Embryonic facial prominence (tissue), 1 donor: ENCODE measurements around the gene NTF4.
"Not testable (repeated sequence)": the region's sequence is repeated elsewhere in the genome, so short reads cannot be mapped to it uniquely, and the experiment has no call there.

Experiments used
- DNase-seq: peaks from one replicate; pipeline ENCODE4 v3.0.0-alpha.2; 2016; ENCODE audit errors: extremely low spot score

Gene NTF4

DNA sequence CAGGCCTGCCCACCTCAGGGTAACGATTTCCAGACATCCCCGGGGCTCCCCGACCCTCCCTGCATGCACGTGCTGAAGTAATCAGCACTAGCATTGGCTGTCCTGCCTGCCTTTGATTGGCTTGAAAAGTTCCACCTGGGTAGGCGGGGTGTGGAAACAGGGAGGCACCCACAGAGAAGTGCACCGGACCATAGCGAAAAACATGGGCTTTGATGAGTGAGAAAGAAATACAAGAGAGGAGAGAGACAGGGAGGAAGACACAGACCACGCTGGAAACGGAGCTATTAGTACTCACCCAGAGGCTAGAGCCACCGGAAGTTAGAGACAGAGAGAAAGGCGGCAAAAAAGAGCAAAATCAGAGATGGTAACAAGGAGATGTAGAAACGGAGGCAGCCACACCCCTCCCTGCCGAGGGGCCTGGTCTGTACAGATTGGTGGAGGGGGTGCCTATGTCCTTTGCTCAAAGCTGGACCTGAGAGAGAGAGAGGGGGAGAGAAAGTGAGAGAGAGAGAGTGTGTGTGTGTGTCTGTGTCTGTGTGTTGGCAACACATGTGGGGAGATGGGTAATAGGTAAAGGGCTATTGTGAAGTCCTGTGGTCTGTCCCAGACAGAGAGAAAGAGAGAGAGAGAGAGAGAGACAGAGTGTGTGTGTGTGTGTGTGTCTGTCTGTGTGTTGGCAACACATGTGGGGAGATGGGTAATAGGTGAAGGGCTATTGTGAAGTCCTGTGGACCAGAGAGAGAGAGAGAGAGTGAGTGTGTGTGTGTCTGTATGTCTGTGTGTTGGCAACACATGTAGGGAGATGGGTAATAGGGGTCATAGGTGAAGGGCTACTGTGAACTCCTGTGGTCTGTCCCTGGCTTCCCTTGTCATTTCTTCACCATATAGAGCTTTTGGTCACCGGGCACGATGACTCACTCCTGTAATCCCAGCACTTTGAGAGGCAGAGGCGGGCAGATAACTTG lies 43.4 kb downstream of the NTF4 start:
- no peak for DNase-seq

GRCh38 chr19:49020342-49020741 lies 44.3 kb downstream of the NTF4 start:
- DNase-seq, result no peak

GRCh38 chr19:49019242-49019932 lies 45.2 kb downstream of the NTF4 start:
- DNase-seq, result no peak

DNA sequence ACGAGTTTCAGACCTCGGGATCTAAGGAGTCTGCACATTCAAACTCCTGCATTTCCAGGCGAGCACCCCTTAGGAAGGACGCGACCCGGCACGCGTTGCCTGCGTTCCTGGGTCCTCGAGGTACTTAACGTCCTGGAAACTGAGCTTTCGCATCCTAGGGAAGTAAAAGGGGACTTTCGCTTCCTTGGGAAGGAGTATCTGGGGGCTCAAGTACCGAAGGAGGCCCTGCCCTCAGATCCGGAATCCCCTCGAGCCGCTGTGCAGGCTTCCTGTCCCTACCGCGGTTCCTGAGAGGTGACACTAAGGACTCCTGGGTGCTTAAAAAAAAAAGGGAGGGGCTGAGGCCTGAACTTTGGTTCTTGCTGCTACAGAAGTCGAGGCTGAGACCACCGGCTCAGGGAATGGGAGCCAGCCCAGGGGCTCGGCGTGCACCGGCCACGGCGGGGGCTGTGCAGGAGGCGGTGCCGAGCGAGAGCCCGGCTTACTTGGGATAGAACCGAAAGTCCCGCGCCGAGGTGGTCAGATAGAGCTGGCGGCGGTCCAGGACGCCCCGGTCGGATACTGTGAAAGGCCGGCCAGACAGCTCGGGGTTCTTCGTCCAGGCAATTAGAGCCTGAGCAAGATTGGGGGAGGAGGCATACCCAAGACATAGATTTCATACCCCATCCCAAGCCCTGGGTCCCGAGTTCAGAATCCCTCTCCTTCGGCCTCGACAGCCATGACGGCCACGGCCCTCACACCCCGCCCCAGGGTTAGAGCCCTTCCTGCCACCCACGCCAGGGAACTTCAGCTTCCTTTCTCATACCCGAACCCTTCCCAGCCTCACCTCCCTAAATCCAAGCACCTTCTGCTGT lies 46.0 kb downstream of the NTF4 start:
- DNase-seq, result not testable (repeated sequence)

DNA sequence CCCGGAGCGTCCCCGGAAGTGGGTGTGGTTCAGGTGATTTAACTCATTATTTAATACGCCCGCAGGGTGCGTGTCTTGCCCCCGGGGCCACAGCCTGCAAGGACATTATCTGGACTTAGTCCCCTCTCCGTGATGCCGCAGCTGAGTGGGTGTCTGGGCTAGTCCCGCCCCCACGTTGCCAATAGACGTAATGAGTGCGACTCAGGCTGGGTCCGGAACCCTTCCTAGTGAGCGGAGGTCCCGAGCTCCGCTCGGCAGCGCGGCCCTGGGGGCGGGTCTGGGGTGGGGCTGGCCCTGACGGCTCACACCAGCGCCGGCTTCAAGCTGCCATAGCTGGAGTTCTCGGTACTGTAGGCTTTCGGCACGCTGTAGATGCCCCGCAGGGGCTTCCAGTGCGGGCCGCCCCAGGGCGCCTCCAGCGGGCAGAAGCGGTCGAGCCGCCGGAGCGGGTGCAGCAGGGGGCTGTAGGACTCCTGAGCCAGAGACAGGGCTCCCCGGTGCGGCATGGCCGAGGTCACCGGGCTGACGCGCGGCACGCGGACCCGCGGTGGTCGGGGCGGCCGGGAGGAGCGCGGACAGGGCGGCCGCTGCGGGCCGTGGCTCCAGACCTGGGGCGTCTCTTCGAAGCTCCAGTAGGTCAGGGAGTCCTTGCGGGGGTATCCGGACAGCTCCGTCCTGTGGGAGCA lies 46.8 kb downstream of the NTF4 start:
- no peak for DNase-seq

DNA sequence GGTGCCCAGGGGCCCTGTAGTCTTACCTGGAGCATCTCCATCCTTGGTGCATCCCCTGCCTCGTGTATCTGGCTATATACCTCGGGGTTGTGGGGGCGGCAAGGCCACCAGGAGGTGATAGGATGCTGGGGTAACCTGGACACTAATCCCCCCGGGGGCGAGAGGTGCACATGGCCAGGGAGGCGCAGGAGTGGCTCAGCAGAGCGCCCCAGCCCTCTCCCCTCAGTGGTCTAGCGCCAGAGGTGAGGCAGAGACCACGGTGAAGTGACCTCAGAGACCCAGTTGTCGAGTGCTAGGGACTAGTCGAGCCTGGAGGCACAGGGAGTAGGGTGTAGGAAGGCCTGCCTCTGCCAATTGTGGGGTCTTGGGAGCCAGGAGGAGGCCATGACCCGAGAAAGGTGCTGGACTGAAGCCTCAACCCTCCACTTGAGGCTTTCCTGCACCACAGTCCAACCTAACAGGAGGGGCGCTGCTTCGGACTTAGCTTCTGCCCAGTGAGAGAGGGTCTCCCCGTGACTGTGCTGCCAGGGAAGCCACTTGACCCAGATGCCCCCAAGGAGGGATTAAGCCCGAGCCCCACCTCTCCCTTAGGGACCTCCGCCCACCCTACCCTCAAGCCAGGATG lies 47.5 kb downstream of the NTF4 start, which contains the start of gene LHB:
LHB (minus strand) TSS at position 51 of the 625 bp plus-strand sequence; CDS start at position 41, 10 bp downstream.
- no peak for DNase-seq

DNA sequence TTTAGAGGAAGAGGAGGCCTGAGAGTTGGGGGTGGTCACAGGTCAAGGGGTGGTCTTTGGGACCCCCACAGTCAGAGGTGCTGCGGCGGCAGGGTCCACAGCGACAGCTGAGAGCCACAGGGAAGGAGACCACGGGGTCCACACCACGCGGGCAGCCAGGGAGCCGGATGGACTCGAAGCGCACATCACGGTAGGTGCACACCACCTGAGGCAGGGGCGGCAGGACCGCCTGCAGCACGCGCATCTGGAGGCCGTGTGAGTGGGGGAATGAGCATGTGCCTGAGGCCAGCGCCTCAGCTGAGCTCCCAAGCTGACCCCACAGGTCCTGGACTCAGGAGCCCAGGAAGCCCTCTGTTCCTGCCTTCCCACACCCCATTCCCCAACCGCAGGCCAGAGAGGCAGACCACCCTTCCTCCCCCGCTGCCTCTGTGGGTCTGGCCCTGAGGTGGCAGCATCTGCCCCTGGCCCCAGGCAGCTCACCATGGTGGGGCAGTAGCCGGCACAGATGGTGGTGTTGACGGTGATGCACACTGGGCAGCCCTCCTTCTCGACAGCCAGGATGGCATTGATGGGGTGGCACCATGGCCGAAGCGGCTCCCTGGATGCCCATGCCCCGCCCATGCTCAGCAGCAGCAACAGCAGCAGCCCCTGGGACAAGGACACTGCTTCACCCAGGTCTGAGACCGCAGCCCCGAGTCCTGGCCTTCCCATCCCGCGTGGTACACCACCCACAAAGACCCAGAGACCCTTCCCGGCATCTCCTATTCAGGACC lies 48.4 kb downstream of the NTF4 start:
- DNase-seq, result no peak

- no peak for DNase-seq
Observed at GRCh38 chr19:49014870-49015255, 49.8 kb downstream of the NTF4 start.

DNA sequence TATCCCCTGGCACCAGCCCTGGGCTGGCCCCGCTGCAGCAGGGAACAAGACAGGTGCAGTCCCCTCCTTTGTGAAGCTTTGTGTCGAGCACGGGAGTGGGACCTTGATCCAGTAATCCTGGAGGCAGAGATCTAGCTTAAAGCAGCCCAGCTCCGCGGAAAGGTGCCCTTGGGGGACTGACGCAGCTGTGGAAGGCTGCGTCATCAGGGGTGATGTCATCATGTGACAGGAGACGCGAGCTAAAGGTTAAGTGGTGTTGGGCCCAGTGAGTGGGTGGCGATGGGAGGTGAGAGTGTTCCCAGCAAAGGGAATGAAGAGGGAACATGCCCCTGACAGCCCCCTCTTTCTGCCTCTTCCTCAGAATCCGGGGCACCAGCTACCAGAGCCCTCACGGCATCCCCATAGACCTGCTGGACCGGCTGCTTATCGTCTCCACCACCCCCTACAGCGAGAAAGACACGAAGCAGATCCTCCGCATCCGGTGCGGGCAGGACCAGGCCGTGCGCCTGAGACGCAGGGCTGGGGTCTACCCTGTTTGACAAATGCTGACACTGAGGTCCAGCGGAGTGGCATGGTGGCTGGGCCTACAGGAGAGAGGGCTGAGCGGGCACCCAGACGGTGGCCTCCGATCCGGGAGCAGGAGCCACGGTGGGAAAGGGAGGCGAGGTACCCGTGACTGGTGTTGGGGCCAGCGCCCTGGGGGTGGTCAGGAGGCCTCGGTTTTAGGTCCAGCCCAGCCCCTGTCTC lies 50.3 kb downstream of the NTF4 start:
- no peak for DNase-seq

- no peak for DNase-seq
Observed at GRCh38 chr19:49011194-49011593, 53.4 kb downstream of the NTF4 start.
